Measurements from ENCODE around the gene LMOD2. TPM values are rescaled to one million over a fixed set of nuclear protein-coding genes. Genes with fewer than 3 reads are reported as not detected.

LMOD2 gene
- total RNA-seq, 4 donors from 2014 or later, result not detected

- Histone ChIP-seq H3K36me3 (no peaks in the 10 kb centered on the region), H3K27me3 (no peaks in the 10 kb centered on the region), H3K27ac (no peak overlapping the region), H3K9me3 (no peaks in the 10 kb centered on the region), H3K4me1 (no peaks in the 10 kb centered on the region), H3K4me3 (no peak overlapping the region)
- DNase-seq, result no peak
- TF ChIP-seq POLR2A (IDR thresholded peaks at IDR 0.05) (no peak), CTCF (IDR thresholded peaks at IDR 0.05) (no peak)
These were observed 5.1 kb upstream of the LMOD2 start for GRCh38 chr7:123650595-123650994.

GRCh38 chr7:123652406-123652805, 3.3 kb upstream of the LMOD2 start:
- Histone ChIP-seq H3K27me3 (no peaks in the 10 kb centered on the region), H3K36me3 (no peaks in the 10 kb centered on the region)

GRCh38 chr7:123653162-123653561, 2.5 kb upstream of the LMOD2 start:
- no peak for DNase-seq
- Histone ChIP-seq H3K9me3 (no peaks in the 10 kb centered on the region), H3K27ac (no peak overlapping the region), H3K4me1 (peaks cover 0 to under 1% (median 0%) of the 10 kb centered on the region in 4 donors), H3K36me3 (no peaks in the 10 kb centered on the region), H3K4me3 (no peak overlapping the region), H3K27me3 (no peaks in the 10 kb centered on the region)
- TF ChIP-seq POLR2A (IDR thresholded peaks at IDR 0.05) (no peak), CTCF (IDR thresholded peaks at IDR 0.05) (no peak)

More at GRCh38 chr7:123652406-123652805, 3.3 kb upstream of the LMOD2 start:
- H3K27ac ChIP-seq, result no peak overlapping the region
- H3K4me3 ChIP-seq, result no peak overlapping the region
- no peaks in the 10 kb centered on the region for H3K4me1 ChIP-seq
- TF ChIP-seq CTCF (IDR thresholded peaks at IDR 0.05) (no peak), POLR2A (IDR thresholded peaks at IDR 0.05) (no peak)
- no peak for DNase-seq
- H3K9me3 ChIP-seq, result no peaks in the 10 kb centered on the region

- Histone ChIP-seq H3K36me3 (no peaks in the 10 kb centered on the region), H3K4me1 (peaks cover 0 to 8% (median 0%) of the 10 kb centered on the region in 4 donors), H3K27me3 (no peaks in the 10 kb centered on the region), H3K27ac (no peak overlapping the region), H3K4me3 (no peak overlapping the region), H3K9me3 (no peaks in the 10 kb centered on the region)
- no peak for DNase-seq
- TF ChIP-seq POLR2A (IDR thresholded peaks at IDR 0.05) (no peak), CTCF (IDR thresholded peaks at IDR 0.05) (no peak)
These were observed 1.1 kb downstream of the LMOD2 start for GRCh38 chr7:123656544-123657303.

GRCh38 chr7:123657304-123657685, 1.6 kb downstream of the LMOD2 start:
- Histone ChIP-seq H3K36me3 (no peaks in the 10 kb centered on the region), H3K4me1 (peaks cover 0 to 8% (median 0%) of the 10 kb centered on the region in 4 donors), H3K27ac (no peak overlapping the region), H3K9me3 (no peaks in the 10 kb centered on the region), H3K27me3 (no peaks in the 10 kb centered on the region), H3K4me3 (no peak overlapping the region)
- DNase-seq, result no peak
- TF ChIP-seq POLR2A (IDR thresholded peaks at IDR 0.05) (no peak), CTCF (IDR thresholded peaks at IDR 0.05) (no peak)

Data from Peyer's patch (tissue), 4 donors.